HepG2 (cell line): ENCODE results near the gene NPEPL1.

ENCODE experiments used
- ATF7-NPFF ChIP-seq: sonication (generic); formaldehyde crosslinking; IDR thresholded peaks from 2 replicates; pipeline ENCODE4 v1.8.1; 2023; ENCODE audit warnings: mild to moderate bottlenecking, low read depth, missing genetic modification reagents, moderate library complexity
- ZBTB1 ChIP-seq: sonication (generic); formaldehyde crosslinking; IDR thresholded peaks from 2 replicates; pipeline ENCODE4 v1.4.0; 2020; ENCODE audit warnings: missing genetic modification reagents, borderline replicate concordance
- ZNF670 ChIP-seq: sonication (generic); formaldehyde crosslinking; IDR thresholded peaks from 2 replicates; pipeline ENCODE4 v1.8.0; 2022; ENCODE audit warnings: mild to moderate bottlenecking, missing genetic modification reagents, borderline replicate concordance
- ZNF7 ChIP-seq: IDR thresholded peaks from 2 replicates; pipeline ENCODE4 v1.6.1; 2016; ENCODE audit warnings: missing biosample characterization, missing genetic modification reagents
- TF ChIP-seq, protein P1 (sequence below): sonication (generic); formaldehyde crosslinking; IDR thresholded peaks from 2 replicates; pipeline ENCODE4 v1.5.0; 2020; ENCODE audit warnings: mild to moderate bottlenecking, missing genetic modification reagents, moderate library complexity
- TF ChIP-seq, protein P2 (sequence below): sonication (generic); formaldehyde crosslinking; conservative IDR thresholded peaks from 2 replicates; pipeline ENCODE4 v1.4.0; 2020; ENCODE audit warnings: missing genetic modification reagents
- TF ChIP-seq, protein P3 (sequence below): sonication (generic); formaldehyde crosslinking; IDR thresholded peaks from 2 replicates; pipeline ENCODE4 v1.4.0; 2020; ENCODE audit warnings: mild to moderate bottlenecking, low read depth, missing genetic modification reagents
- TF ChIP-seq, protein P4 (sequence below): sonication (generic); formaldehyde crosslinking; IDR thresholded peaks from 2 replicates; pipeline ENCODE4 v1.5.1; 2020; ENCODE audit warnings: mild to moderate bottlenecking, missing genetic modification reagents, moderate library complexity

DNA sequence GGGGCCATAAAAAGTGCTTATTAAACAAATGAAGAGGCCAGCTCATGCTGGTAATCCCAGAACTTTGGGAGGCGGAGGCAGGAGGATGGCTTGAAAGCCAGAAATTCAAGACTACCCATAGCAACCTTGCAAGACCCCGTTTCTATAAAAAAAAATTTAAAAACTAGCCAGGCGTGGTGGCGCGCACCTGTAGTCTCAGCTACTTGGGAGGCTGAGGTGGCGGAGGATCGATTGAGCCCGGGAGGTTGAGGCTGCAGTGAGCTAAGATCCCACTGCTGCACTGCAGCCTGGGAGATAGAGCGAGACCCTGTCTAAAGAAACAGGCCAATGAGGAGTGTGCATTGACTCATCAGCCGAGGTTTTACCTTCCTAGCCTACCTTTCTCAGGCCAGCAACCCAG is 15.2 kb downstream of the NPEPL1 start:
- TF ChIP-seq, protein P1, sequence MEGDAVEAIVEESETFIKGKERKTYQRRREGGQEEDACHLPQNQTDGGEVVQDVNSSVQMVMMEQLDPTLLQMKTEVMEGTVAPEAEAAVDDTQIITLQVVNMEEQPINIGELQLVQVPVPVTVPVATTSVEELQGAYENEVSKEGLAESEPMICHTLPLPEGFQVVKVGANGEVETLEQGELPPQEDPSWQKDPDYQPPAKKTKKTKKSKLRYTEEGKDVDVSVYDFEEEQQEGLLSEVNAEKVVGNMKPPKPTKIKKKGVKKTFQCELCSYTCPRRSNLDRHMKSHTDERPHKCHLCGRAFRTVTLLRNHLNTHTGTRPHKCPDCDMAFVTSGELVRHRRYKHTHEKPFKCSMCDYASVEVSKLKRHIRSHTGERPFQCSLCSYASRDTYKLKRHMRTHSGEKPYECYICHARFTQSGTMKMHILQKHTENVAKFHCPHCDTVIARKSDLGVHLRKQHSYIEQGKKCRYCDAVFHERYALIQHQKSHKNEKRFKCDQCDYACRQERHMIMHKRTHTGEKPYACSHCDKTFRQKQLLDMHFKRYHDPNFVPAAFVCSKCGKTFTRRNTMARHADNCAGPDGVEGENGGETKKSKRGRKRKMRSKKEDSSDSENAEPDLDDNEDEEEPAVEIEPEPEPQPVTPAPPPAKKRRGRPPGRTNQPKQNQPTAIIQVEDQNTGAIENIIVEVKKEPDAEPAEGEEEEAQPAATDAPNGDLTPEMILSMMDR (CRISPR knock-in tag), result no peak
- TF ChIP-seq ZBTB1 (CRISPR knock-in tag) (no peak), ZNF670 (CRISPR knock-in tag) (no peak), ZNF7 (CRISPR knock-in tag) (no peak), ATF7-NPFF (CRISPR knock-in tag) (no peak)
- TF ChIP-seq, protein P2, sequence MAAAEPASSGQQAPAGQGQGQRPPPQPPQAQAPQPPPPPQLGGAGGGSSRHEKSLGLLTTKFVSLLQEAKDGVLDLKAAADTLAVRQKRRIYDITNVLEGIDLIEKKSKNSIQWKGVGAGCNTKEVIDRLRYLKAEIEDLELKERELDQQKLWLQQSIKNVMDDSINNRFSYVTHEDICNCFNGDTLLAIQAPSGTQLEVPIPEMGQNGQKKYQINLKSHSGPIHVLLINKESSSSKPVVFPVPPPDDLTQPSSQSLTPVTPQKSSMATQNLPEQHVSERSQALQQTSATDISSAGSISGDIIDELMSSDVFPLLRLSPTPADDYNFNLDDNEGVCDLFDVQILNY (CRISPR knock-in tag), result no peak
- TF ChIP-seq, protein P3, sequence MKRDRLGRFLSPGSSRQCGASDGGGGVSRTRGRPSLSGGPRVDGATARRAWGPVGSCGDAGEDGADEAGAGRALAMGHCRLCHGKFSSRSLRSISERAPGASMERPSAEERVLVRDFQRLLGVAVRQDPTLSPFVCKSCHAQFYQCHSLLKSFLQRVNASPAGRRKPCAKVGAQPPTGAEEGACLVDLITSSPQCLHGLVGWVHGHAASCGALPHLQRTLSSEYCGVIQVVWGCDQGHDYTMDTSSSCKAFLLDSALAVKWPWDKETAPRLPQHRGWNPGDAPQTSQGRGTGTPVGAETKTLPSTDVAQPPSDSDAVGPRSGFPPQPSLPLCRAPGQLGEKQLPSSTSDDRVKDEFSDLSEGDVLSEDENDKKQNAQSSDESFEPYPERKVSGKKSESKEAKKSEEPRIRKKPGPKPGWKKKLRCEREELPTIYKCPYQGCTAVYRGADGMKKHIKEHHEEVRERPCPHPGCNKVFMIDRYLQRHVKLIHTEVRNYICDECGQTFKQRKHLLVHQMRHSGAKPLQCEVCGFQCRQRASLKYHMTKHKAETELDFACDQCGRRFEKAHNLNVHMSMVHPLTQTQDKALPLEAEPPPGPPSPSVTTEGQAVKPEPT (CRISPR knock-in tag), result no peak
- TF ChIP-seq, protein P4, sequence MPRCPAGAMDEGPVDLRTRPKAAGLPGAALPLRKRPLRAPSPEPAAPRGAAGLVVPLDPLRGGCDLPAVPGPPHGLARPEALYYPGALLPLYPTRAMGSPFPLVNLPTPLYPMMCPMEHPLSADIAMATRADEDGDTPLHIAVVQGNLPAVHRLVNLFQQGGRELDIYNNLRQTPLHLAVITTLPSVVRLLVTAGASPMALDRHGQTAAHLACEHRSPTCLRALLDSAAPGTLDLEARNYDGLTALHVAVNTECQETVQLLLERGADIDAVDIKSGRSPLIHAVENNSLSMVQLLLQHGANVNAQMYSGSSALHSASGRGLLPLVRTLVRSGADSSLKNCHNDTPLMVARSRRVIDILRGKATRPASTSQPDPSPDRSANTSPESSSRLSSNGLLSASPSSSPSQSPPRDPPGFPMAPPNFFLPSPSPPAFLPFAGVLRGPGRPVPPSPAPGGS (CRISPR knock-in tag), result no peak
